H1 (cell line): ENCODE data around the gene SLC9A3. TPM values are rescaled to one million over a fixed set of nuclear protein-coding genes. Genes with fewer than 3 reads are reported as not detected.
A peak's percentile ranks its signal among the peaks of the same experiment; 100 is the strongest.

Source experiments
- CTCF ChIA-PET: fragments of 300-600 bp; sonication (Branson Sonifier 250); formaldehyde crosslinking; loops from one replicate; lab custom pipeline; 2021; ENCODE audit not compliant: partially characterized antibody; lab: Charles Lee
- POLR2A ChIA-PET: fragments of 300-600 bp; sonication (Branson Sonifier 250); formaldehyde crosslinking; loops from one replicate; lab custom pipeline; 2021; ENCODE audit warnings: inconsistent platforms; ENCODE audit not compliant: partially characterized antibody; lab: Charles Lee
- DNase-seq, 2 experiments: peaks; one replicate each; pipeline versions ENCODE4 v3.0.0 to v3.0.0-alpha.2; 2010 to 2022; ENCODE audit warnings: low spot score in 2 of 2, low read depth in 1 of 2, mixed read lengths in 1 of 2
- FAIRE-seq: peaks from 2 replicates; lab custom pipeline; 2011; peaks lifted over from hg19 to GRCh38; lab: Jason Lieb, UNC
- H2AFZ ChIP-seq: 2 replicates; pipeline ENCODE4 v1.8.1; 2012; ENCODE audit warnings: low read length, inconsistent platforms
- H2AK5ac ChIP-seq: 2 replicates; pipeline ENCODE4 v1.6.1; 2013; ENCODE audit warnings: low read depth, low read length
- H2BK120ac ChIP-seq: replicated peaks from 2 replicates; pipeline ENCODE3; 2013; ENCODE audit warnings: low read depth, low read length, inconsistent platforms
- H2BK12ac ChIP-seq: 2 replicates; pipeline ENCODE4 v1.6.1; 2013; ENCODE audit warnings: low read depth, low read length
- H2BK15ac ChIP-seq: 2 replicates; pipeline ENCODE4 v1.6.1; 2013; ENCODE audit warnings: low read length
- H2BK20ac ChIP-seq: 2 replicates; pipeline ENCODE4 v1.6.1; 2013; ENCODE audit warnings: low read length
- H2BK5ac ChIP-seq: 2 replicates; pipeline ENCODE4 v1.6.1; 2013; ENCODE audit warnings: low read depth, low read length
- H3K14ac ChIP-seq: 2 replicates; pipeline ENCODE4 v1.6.1; 2013; ENCODE audit warnings: inconsistent platforms; ENCODE audit not compliant: insufficient read length
- H3K18ac ChIP-seq: 2 replicates; pipeline ENCODE4 v1.6.1; 2013; ENCODE audit warnings: low read length; ENCODE audit errors: extremely low read depth
- H3K23ac ChIP-seq: 2 replicates; pipeline ENCODE4 v1.6.1; 2013; ENCODE audit warnings: inconsistent platforms; ENCODE audit not compliant: insufficient read length
- H3K23me2 ChIP-seq: 2 replicates; pipeline ENCODE4 v1.6.1; 2013; ENCODE audit warnings: low read depth, low read length
- H3K27ac ChIP-seq: 2 replicates; pipeline ENCODE4 v1.6.1; 2011; ENCODE audit warnings: low read depth, low read length, inconsistent platforms
- H3K27me3 ChIP-seq, 4 experiments: replicated peaks in 1 of 4; 1 replicate in 1 of 4; 2 replicates in 3 of 4; pipeline versions ENCODE4 v1.6.1 to v1.8.1; 2011 to 2013; ENCODE audit warnings: low read length in 3 of 4, mild to moderate bottlenecking in 3 of 4, inconsistent platforms in 2 of 4, mixed read lengths in 2 of 4, moderate library complexity in 1 of 4; ENCODE audit not compliant: control insufficient read depth in 3 of 4, insufficient read depth in 3 of 4; ENCODE audit errors: extremely low read depth in 1 of 4
- H3K36me3 ChIP-seq, 4 experiments: 2 replicates each; pipeline versions ENCODE4 v1.6.1 to v1.8.1; 2011 to 2013; ENCODE audit warnings: mild to moderate bottlenecking in 4 of 4, low read length in 3 of 4, moderate library complexity in 2 of 4, control low read depth in 1 of 4, inconsistent platforms in 1 of 4; ENCODE audit not compliant: insufficient read depth in 4 of 4, control insufficient read depth in 2 of 4
- H3K4ac ChIP-seq: replicated peaks from 2 replicates; pipeline ENCODE3; 2013; ENCODE audit warnings: low read length, low read depth, mixed read lengths, inconsistent platforms; ENCODE audit not compliant: insufficient read length
- H3K4me1 ChIP-seq, 4 experiments: replicated peaks in 1 of 4; 1 replicate in 1 of 4; 2 replicates in 3 of 4; pipeline versions ENCODE4 v1.6.1 to v1.8.1; 2011 to 2013; ENCODE audit warnings: low read length in 3 of 4, inconsistent platforms in 2 of 4, mixed read lengths in 1 of 4; ENCODE audit not compliant: insufficient read depth in 4 of 4, control insufficient read depth in 3 of 4
- H3K4me2 ChIP-seq, 2 experiments: 2 replicates each; pipeline versions ENCODE4 v1.6.1 to v1.8.1; 2011 to 2013; ENCODE audit warnings: low read depth in 2 of 2, low read length in 2 of 2, control low read depth in 1 of 2, inconsistent platforms in 1 of 2, mild to moderate bottlenecking in 1 of 2; ENCODE audit not compliant: insufficient read depth in 1 of 2
- H3K4me3 ChIP-seq, 4 experiments: fragments of 200-600, 300-600 bp in 1 of 4; sonication (generic), shearing (Covaris generic), sonication (Bioruptor Twin) in 1 of 4; 2 replicates each; pipeline versions ENCODE4 v1.5.1 to v1.8.1; 2011 to 2016; ENCODE audit warnings: low read length in 4 of 4, low read depth in 3 of 4, control low read depth in 2 of 4, inconsistent platforms in 2 of 4, mild to moderate bottlenecking in 2 of 4, mixed read lengths in 1 of 4, moderate library complexity in 1 of 4; ENCODE audit not compliant: insufficient read depth in 2 of 4; ENCODE audit errors: extremely low read depth in 1 of 4
- H3K56ac ChIP-seq: replicated peaks from 2 replicates; pipeline ENCODE3; 2013; ENCODE audit warnings: low read depth, mild to moderate bottlenecking, mixed read lengths, low read length, inconsistent platforms; ENCODE audit not compliant: insufficient read length
- H3K79me1 ChIP-seq: 2 replicates; pipeline ENCODE4 v1.6.1; 2013; ENCODE audit warnings: low read depth, low read length, control low read depth
- H3K79me2 ChIP-seq, 2 experiments: 2 replicates each; pipeline versions ENCODE4 v1.6.1 to v1.8.1; 2012 to 2013; ENCODE audit warnings: low read length in 2 of 2, mild to moderate bottlenecking in 2 of 2, inconsistent platforms in 1 of 2; ENCODE audit not compliant: insufficient read depth in 2 of 2, control insufficient read depth in 1 of 2
- H3K9ac ChIP-seq, 4 experiments: replicated peaks in 1 of 4; 1 replicate in 1 of 4; 2 replicates in 3 of 4; pipeline versions ENCODE4 v1.6.1 to v1.8.1; 2011 to 2013; ENCODE audit warnings: low read depth in 3 of 4, low read length in 3 of 4, control low read depth in 2 of 4, mild to moderate bottlenecking in 2 of 4, moderate library complexity in 2 of 4, inconsistent platforms in 1 of 4; ENCODE audit errors: extremely low read depth in 1 of 4
- H3K9me3 ChIP-seq, 2 experiments: 2 replicates each; pipeline versions ENCODE4 v1.6.1 to v1.8.1; 2012 to 2013; ENCODE audit warnings: mild to moderate bottlenecking in 2 of 2, moderate library complexity in 2 of 2, control low read depth in 1 of 2, inconsistent platforms in 1 of 2, low read depth in 1 of 2, low read length in 1 of 2, mixed read lengths in 1 of 2; ENCODE audit not compliant: insufficient read depth in 2 of 2
- H4K20me1 ChIP-seq, 2 experiments: replicated peaks in 1 of 2; 2 replicates each; pipeline versions ENCODE3 to v1.8.1; 2011 to 2013; ENCODE audit warnings: inconsistent platforms in 2 of 2, low read length in 2 of 2, mild to moderate bottlenecking in 1 of 2; ENCODE audit not compliant: insufficient read depth in 2 of 2, control insufficient read depth in 1 of 2
- H4K5ac ChIP-seq: 2 replicates; pipeline ENCODE4 v1.6.1; 2013; ENCODE audit warnings: low read length, low read depth, mixed read lengths, inconsistent platforms; ENCODE audit not compliant: insufficient read length
- H4K8ac ChIP-seq: 2 replicates; pipeline ENCODE4 v1.8.0; 2013; ENCODE audit warnings: mild to moderate bottlenecking, moderate library complexity, low read length, inconsistent platforms; ENCODE audit not compliant: insufficient read depth; ENCODE audit errors: extremely low read depth
- H4K91ac ChIP-seq: replicated peaks from 2 replicates; pipeline ENCODE3; 2013; ENCODE audit warnings: low read length, mixed read lengths, inconsistent platforms; ENCODE audit not compliant: insufficient read length
- CBX5 ChIP-seq: fragments of 300-800, 300-1000 bp; sonication (generic); IDR thresholded peaks from 2 replicates; pipeline ENCODE4 v1.7.1; 2016; ENCODE audit warnings: antibody characterized with exemption, low read length, low read depth
- CEBPB ChIP-seq: IDR thresholded peaks from 2 replicates; pipeline ENCODE4 v1.6.1; 2012; ENCODE audit warnings: low read depth, low read length
- KDM5A ChIP-seq: fragments of 200-600 bp; IDR thresholded peaks from 2 replicates; pipeline ENCODE4 v1.7.1; 2012; ENCODE audit warnings: mild to moderate bottlenecking, low read length, inconsistent platforms, mixed read lengths
- PHF8 ChIP-seq: fragments of 200-600 bp; sonication (generic); conservative IDR thresholded peaks from 2 replicates; pipeline ENCODE4 v1.7.1; 2012; ENCODE audit warnings: low read depth, mild to moderate bottlenecking, inconsistent platforms, low read length, moderate library complexity
- POLR2A ChIP-seq, 2 experiments: IDR thresholded peaks; 1 replicate in 1 of 2; 2 replicates in 1 of 2; pipeline ENCODE4 v1.6.1; 2011; ENCODE audit warnings: low read depth in 2 of 2, low read length in 2 of 2, mild to moderate bottlenecking in 2 of 2; ENCODE audit errors: control extremely low read depth in 1 of 2
- SP1 ChIP-seq: IDR thresholded peaks from 2 replicates; pipeline ENCODE4 v1.6.1; 2011; ENCODE audit warnings: low read depth, low read length
- WGBS, 2 experiments: shearing (Covaris generic) in 1 of 2; methylation state at CpG; one replicate each; pipeline versions ENCODE4 v1.1.6 to v1.1.7; 2013 to 2015; ENCODE audit warnings: low lambda C conversion rate in 2 of 2, mixed read lengths in 2 of 2, inconsistent platforms in 1 of 2, low coverage in 1 of 2, missing lambda C conversion rate in 1 of 2; ENCODE audit not compliant: insufficient replicate concordance in 2 of 2, insufficient coverage in 1 of 2, insufficient read length in 1 of 2; ENCODE audit errors: extremely low coverage in 1 of 2, missing lambda C conversion rate in 1 of 2; 5-methylcytosine and 5-hydroxymethylcytosine counted together
- polyA plus RNA-seq, 7 experiments: library from polyadenylated mRNA; depleted of rRNA in 3 of 7; stranded (reverse) in 5 of 7; unstranded in 2 of 7; fragments of >200 nt in 5 of 7; fragments of 200-250 nt in 2 of 7; gene quantifications; 1 replicate in 5 of 7; 2 replicates in 1 of 7; 4 replicates in 1 of 7; pipeline versions ENCODE4 v1.2.1 to v1.2.3, GENCODE V29; 2011 to 2013; ENCODE audit warnings: missing spikeins in 2 of 7, mixed read lengths in 2 of 7
- total RNA-seq: library from RNA; stranded (reverse); fragmentation: NEBNext Ultra II Directional; extraction: Animal tissue kit (Norgen Biotek cat#: 25700); gene quantifications from 2 replicates; pipeline ENCODE4 v1.2.1, GENCODE V29; 2021
- TF ChIP-seq, protein P1 (sequence below): IDR thresholded peaks from 2 replicates; pipeline ENCODE4 v1.6.1; 2011; ENCODE audit warnings: low read length, improper control_type of control experiment
- TF ChIP-seq, protein P2 (sequence below): IDR thresholded peaks from 2 replicates; pipeline ENCODE4 v1.6.1; 2012; ENCODE audit warnings: inconsistent platforms

SLC9A3 gene
- total and polyA plus RNA-seq, 2 of the 8 experiments (the other 6 are each of a cell fraction or from before 2014, with no cell fraction given): 0.95 to 1.0 TPM

DNA sequence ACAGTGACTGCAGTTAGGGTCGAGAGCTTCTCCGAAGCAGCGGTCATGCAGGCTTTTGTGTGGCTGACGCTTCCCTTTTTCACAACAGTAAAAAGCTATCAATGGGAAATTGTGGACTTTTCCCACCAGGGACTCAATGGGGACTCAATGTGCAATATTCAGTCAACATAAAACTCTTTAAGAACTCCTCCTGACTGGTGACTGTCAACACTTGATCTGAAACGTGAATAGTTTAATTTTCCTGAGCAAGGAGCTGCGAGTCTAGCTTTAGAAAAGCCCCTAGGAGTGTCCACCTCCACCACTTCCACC is 52.5 kb downstream of the SLC9A3 start:
- FAIRE-seq (no peak), DNase-seq (no peak)
- H3K9ac ChIP-seq: no peak overlapping the region
- no peak overlapping the region for H2BK20ac ChIP-seq
- POLR2A ChIA-PET: interaction anchor here (0.6 to 1.8 kb wide), 6 partner anchors 11 to 379 kb away, joined by 3 to 6 read pairs (median 4); partner anchors contain the start of gene ZDHHC11
- peak overlapping the region; percentile 44 to 81; a peak in 3 of 4 replicates for H3K4me2 ChIP-seq
- no peak overlapping the region for H2AFZ ChIP-seq
- no peaks in the 10 kb centered on the region for H3K79me2 ChIP-seq
- H2BK12ac ChIP-seq: no peak overlapping the region
- peaks cover 2 to 21% of the 10 kb centered on the region in 2 experiments for H4K20me1 ChIP-seq
- 93% methylated on average over 6 of the region's 6 CpGs; no CpG with 5 or more reads in 1 of the 2 experiments for WGBS, 2 experiments
- H3K27me3 ChIP-seq: peaks cover 13 to 32% (median 27%) of the 10 kb centered on the region in 4 experiments
- CTCF ChIA-PET: interaction anchor here (1.0 to 1.4 kb wide), 3 partner anchors 25 to 101 kb away, joined by 3 to 5 read pairs (median 3); no protein-coding TSS in a partner anchor
- H3K27ac ChIP-seq: no peak overlapping the region
- H2AK5ac ChIP-seq: no peak overlapping the region
- H2BK5ac ChIP-seq: no peak overlapping the region
- no peak overlapping the region for H2BK15ac ChIP-seq
- H3K56ac ChIP-seq: no peak overlapping the region
- H3K14ac ChIP-seq: no peak overlapping the region
- no peak overlapping the region for H3K23ac ChIP-seq
- peak overlapping the region in 2 of 4 experiments; percentile 46 to 67; a peak in 2 of 8 replicates for H3K4me3 ChIP-seq
- H3K18ac ChIP-seq: no peak overlapping the region
- no peak overlapping the region for H4K5ac ChIP-seq
- no peak overlapping the region for H3K4ac ChIP-seq
- H4K8ac ChIP-seq: no peak overlapping the region; the same call in 1 of the 2 replicates
- H3K23me2 ChIP-seq: peaks cover 15% of the 10 kb centered on the region; the same call in 1 of the 2 replicates
- no peaks in the 10 kb centered on the region for H3K9me3 ChIP-seq
- no peaks in the 10 kb centered on the region; the same call in 1 of the 2 replicates for H3K79me1 ChIP-seq
- H3K36me3 ChIP-seq: 0 out of 8 replicates have a peak, but pooled peaks cover 0 to 2% (median 0%) of the 10 kb centered on the region in 4 experiments
- H3K4me1 ChIP-seq: peaks cover 0 to 11% (median 6%) of the 10 kb centered on the region in 4 experiments; a peak in 4 of 7 replicates
- TF ChIP-seq CEBPB (no peak), SP1 (no peak), POLR2A (IDR thresholded peaks at IDR 0.05; ENCODE audit: control extremely low read depth in 1 of 2, low read depth in 2 of 2, low read length in 2 of 2) (no peak), PHF8 (no peak), CBX5 (no peak), KDM5A (no peak)
- TF ChIP-seq, protein P1, sequence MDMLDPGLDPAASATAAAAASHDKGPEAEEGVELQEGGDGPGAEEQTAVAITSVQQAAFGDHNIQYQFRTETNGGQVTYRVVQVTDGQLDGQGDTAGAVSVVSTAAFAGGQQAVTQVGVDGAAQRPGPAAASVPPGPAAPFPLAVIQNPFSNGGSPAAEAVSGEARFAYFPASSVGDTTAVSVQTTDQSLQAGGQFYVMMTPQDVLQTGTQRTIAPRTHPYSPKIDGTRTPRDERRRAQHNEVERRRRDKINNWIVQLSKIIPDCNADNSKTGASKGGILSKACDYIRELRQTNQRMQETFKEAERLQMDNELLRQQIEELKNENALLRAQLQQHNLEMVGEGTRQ: no peak
- TF ChIP-seq, protein P2, sequence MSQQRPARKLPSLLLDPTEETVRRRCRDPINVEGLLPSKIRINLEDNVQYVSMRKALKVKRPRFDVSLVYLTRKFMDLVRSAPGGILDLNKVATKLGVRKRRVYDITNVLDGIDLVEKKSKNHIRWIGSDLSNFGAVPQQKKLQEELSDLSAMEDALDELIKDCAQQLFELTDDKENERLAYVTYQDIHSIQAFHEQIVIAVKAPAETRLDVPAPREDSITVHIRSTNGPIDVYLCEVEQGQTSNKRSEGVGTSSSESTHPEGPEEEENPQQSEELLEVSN: no peak
- no peak overlapping the region for H2BK120ac ChIP-seq
- peak overlapping the region; percentile 40 for H4K91ac ChIP-seq
